Measurements from ENCODE around the gene ARHGEF25. TPM values are rescaled to one million over a fixed set of nuclear protein-coding genes. Genes with fewer than 3 reads are reported as not detected.
"Not testable (repeated sequence)": the region's sequence is repeated elsewhere in the genome, so short reads cannot be mapped to it uniquely, and the experiment has no call there.

Gene ARHGEF25
- total RNA-seq, 4 donors from 2014 or later, result 116 to 140 (median 128) TPM

DNA sequence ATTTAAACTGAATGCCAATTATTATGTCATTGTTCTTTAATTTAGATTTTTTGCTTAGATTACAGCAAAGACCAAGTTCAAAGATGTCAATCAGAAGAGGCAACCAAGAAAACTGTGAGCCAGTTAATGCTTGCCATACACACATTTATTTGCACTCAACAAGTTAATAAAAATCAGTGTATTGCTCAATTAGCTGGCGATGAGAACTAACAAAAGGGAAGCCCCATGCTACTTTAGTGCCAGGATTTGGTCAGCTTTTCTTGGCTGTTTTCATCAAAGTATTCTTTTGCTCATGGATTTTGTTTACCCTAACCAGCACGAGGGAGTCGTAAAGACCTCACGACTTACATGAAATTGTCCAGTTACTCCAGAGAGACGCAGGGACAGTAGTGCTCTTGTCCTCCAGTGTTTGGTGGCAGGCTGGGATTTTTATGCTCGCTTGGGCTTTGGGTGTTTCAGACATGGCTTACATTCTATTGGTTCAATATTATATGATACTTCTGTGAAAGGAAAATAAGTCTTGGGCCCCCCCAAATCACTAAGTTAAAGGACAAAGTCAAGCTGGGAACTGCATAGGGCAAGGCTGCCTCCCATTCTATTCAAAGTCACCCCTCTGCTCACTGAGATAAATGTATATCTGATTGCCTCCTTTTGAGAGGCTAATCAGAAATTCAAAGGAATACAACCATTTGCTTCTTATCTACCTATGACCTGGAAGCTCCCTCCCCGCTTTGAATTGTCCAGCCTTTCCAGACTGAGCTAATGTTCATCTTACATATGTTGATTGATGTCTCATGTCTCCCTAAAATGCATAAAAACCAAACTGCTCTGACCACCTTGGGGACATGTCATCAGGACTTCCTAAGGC is 29.2 kb downstream of the ARHGEF25 start:
- TF ChIP-seq, protein P1, sequence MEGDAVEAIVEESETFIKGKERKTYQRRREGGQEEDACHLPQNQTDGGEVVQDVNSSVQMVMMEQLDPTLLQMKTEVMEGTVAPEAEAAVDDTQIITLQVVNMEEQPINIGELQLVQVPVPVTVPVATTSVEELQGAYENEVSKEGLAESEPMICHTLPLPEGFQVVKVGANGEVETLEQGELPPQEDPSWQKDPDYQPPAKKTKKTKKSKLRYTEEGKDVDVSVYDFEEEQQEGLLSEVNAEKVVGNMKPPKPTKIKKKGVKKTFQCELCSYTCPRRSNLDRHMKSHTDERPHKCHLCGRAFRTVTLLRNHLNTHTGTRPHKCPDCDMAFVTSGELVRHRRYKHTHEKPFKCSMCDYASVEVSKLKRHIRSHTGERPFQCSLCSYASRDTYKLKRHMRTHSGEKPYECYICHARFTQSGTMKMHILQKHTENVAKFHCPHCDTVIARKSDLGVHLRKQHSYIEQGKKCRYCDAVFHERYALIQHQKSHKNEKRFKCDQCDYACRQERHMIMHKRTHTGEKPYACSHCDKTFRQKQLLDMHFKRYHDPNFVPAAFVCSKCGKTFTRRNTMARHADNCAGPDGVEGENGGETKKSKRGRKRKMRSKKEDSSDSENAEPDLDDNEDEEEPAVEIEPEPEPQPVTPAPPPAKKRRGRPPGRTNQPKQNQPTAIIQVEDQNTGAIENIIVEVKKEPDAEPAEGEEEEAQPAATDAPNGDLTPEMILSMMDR (IDR thresholded peaks at IDR 0.05), result no peak
- TF ChIP-seq POLR2AphosphoS5 (IDR thresholded peaks at IDR 0.05), result no peak
- TF ChIP-seq EP300 (IDR thresholded peaks at IDR 0.05), result no peak
- no peak for TF ChIP-seq POLR2A (IDR thresholded peaks at IDR 0.05)
- H3K27ac ChIP-seq, result no peak overlapping the region
- no peaks in the 10 kb centered on the region for H3K36me3 ChIP-seq
- no peak overlapping the region for H3K4me3 ChIP-seq
- no peaks in the 10 kb centered on the region for H3K4me1 ChIP-seq
- ATAC-seq, result no peak
- 41 to 62% methylated on average over 6 of the region's 7 CpGs for WGBS, 2 donors (ENCODE audit: low coverage in 1 of 2)
- peaks cover 75% of the 10 kb centered on the region for H3K27me3 ChIP-seq
- H3K9me3 ChIP-seq, result no peaks in the 10 kb centered on the region

DNA sequence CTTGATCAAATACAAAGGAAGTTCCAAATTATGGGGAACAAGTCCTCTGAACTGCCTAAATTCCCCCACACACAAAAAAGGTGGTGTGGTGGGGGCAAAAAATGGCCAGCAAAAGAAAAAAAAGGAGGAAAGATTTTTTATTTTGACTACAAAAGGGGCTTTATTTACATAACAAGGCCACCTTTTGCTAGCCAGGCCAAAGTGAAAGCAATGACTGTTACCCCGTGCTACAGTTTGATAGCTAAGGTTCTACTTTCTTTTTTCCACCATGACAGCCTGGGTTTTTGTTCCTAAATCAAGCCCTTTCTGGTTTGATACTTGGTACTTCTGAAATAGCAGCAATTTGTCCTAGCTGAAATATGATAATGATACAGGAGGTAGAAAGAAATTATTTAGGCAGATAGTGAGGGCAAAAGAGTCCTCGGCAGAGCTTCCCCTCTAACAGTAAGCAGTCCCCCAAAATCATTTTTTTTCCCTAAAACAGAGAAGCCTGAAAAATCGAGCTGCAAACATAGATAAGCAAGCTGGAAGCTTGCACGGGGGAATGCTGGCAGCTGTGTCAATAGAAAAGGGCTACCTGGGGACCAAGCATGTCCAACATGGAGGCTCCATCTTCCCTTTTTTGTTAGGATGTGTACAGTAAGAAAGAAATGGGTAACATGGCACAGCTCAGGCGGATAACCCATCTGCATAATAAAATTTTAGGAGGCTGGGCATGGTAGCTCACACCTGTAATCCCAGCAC is 30.6 kb downstream of the ARHGEF25 start:
- Histone ChIP-seq H3K36me3 (no peaks in the 10 kb centered on the region), H3K9me3 (peaks cover 0 to 8% (median 0%) of the 10 kb centered on the region in 3 donors), H3K27ac (no peak overlapping the region), H3K4me1 (no peaks in the 10 kb centered on the region), H3K4me3 (no peak overlapping the region), H3K27me3 (peaks cover 63% of the 10 kb centered on the region)
- no peak for ATAC-seq
- TF ChIP-seq EP300 (IDR thresholded peaks at IDR 0.05) (no peak), POLR2A (IDR thresholded peaks at IDR 0.05) (no peak)
- 43 to 47% methylated on average over 5 of the region's 5 CpGs for WGBS, 2 donors (ENCODE audit: low coverage in 1 of 2)

DNA sequence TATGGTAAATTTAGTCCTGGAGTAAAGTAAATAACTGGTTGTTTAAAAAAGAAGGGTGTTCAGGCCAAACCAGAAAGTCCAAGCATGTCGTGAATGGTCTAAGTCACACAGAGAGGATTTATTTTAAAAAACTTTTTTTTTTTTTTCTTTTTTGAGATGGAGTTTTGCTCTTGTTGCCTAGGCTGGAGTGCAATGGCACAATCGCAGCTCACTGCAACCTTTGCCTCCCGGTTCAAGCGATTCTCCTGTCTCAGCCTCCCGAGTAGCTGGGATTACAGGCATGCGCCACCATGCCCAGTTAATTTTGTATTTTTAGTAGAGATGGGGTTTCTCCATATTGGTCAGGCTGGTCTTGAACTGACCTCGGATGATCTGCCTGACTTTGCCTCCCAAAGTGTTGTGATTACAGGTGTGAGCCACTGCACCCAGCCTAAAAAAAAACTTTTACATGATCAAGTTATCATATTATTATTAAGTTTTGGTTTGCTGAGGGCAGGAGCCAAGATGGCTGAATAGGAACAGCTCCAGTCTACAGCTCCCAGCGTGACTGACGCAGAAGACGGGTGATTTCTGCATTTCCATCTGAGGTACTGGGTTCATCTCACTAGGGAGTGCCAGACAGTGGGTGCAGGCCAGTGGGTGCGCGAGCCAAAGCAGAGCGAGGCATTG is 34.9 kb downstream of the ARHGEF25 start:
- H3K27me3 ChIP-seq, result peaks cover 30% of the 10 kb centered on the region
- WGBS, 2 donors (ENCODE audit: low coverage in 1 of 2), result 63 to 66% methylated on average over 7 to 10 of the region's 13 CpGs
- H3K36me3 ChIP-seq, H3K27ac ChIP-seq, H3K9me3 ChIP-seq, H3K4me1 ChIP-seq, H3K4me3 ChIP-seq, ATAC-seq: not testable (repeated sequence)

DNA sequence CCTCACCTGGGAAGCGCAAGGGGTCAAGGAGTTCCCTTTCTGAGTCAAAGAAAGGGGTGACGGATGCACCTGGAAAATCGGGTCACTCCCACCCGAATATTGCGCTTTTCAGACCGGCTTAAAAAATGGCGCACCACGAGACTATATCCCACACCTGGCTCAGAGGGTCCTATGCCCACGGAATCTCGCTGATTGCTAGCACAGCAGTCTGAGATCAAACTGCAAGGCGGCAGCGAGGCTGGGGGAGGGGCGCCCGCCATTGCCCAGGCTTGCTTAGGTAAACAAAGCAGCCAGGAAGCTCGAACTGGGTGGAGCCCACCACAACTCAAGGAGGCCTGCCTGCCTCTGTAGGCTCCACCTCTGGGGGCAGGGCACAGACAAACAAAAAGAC is 35.4 kb downstream of the ARHGEF25 start:
- H3K4me1 ChIP-seq, H3K36me3 ChIP-seq, H3K4me3 ChIP-seq, ATAC-seq, H3K9me3 ChIP-seq, H3K27ac ChIP-seq: not testable (repeated sequence)
- no CpG with 5 or more reads among the region's 15 CpGs for WGBS, 2 donors (ENCODE audit: low coverage in 1 of 2)
- H3K27me3 ChIP-seq, result peaks cover 24% of the 10 kb centered on the region

DNA sequence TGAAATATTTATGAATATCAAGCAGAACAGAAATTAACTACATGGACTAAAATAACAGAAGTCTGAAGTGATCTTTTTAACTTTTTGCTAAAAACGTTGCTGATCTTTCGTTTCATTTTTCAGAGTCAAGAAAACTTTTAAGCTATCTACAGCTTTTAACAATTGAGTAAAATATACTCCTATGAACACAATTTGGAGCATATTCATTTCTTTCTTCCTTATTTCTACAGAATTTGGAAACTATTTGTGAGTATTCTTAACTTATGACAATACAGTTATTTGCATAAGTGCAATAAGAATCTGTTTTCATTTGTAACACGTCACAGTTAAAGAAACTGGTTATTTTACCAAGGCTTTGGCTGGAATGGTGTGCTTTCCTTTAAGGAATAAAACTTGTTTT is 42.8 kb downstream of the ARHGEF25 start:
- no peaks in the 10 kb centered on the region for H3K27me3 ChIP-seq
- no peak for ATAC-seq
- H3K9me3 ChIP-seq, result no peaks in the 10 kb centered on the region
- no peak overlapping the region for H3K4me3 ChIP-seq
- peaks cover 0 to 8% (median 0%) of the 10 kb centered on the region in 3 donors for H3K4me1 ChIP-seq
- H3K27ac ChIP-seq, result no peak overlapping the region
- H3K36me3 ChIP-seq, result no peaks in the 10 kb centered on the region
- TF ChIP-seq POLR2A (IDR thresholded peaks at IDR 0.05), result no peak
- TF ChIP-seq EP300 (IDR thresholded peaks at IDR 0.05), result no peak
- no peak for TF ChIP-seq POLR2AphosphoS5 (IDR thresholded peaks at IDR 0.05)
- TF ChIP-seq, protein P1 (IDR thresholded peaks at IDR 0.05), result no peak
- 56 to 72% methylated on average over 3 of the region's 3 CpGs for WGBS, 2 donors (ENCODE audit: low coverage in 1 of 2)

DNA sequence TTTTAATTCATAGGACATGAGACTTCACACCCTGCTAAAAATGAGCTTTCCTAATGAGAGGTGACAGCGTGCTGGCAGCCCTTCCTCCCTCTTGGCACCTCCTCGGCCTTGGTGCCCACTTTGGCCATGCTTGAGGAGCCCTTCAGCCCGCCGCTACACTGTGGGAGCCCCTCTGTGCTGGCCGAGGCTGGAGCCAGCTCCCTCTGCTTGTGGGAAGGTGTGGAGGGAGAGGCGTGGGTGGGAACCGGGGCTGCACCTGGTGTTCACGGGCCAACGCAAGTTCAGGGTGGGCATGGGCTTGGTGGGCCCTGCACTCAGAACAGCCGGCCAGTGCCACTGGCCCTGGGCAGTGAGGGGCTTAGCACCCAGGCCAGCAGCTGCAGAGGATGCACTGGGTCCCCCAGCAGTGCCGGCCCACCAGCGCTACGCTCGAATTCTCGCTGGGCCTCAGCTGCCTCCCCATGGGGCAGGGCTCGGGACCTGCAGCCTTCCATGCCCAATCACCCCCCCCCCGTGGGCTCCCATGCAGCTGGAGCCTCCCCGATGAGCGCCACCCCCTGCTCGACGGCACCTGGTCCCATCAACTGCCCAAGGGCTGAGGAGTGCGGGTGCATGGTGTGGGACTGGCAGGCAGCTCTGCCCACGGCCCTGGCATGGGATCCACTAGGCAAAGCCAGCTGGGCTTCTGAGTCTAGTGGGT is 44.5 kb downstream of the ARHGEF25 start:
- H3K27me3 ChIP-seq, result no peaks in the 10 kb centered on the region
- no peaks in the 10 kb centered on the region for H3K9me3 ChIP-seq
- H3K27ac ChIP-seq, result no peak overlapping the region
- H3K36me3 ChIP-seq, result no peaks in the 10 kb centered on the region
- H3K4me1 ChIP-seq, result peaks cover 0 to 8% (median 0%) of the 10 kb centered on the region in 3 donors
- TF ChIP-seq POLR2A (IDR thresholded peaks at IDR 0.05) (no peak), POLR2AphosphoS5 (IDR thresholded peaks at IDR 0.05) (no peak), EP300 (IDR thresholded peaks at IDR 0.05) (no peak)
- TF ChIP-seq, protein P1 (IDR thresholded peaks at IDR 0.05), result no peak
- no peak for ATAC-seq
- H3K4me3 ChIP-seq, result no peak overlapping the region
- WGBS, 2 donors (ENCODE audit: low coverage in 1 of 2), result 33 to 67% methylated on average over 1 to 2 of the region's 23 CpGs

DNA sequence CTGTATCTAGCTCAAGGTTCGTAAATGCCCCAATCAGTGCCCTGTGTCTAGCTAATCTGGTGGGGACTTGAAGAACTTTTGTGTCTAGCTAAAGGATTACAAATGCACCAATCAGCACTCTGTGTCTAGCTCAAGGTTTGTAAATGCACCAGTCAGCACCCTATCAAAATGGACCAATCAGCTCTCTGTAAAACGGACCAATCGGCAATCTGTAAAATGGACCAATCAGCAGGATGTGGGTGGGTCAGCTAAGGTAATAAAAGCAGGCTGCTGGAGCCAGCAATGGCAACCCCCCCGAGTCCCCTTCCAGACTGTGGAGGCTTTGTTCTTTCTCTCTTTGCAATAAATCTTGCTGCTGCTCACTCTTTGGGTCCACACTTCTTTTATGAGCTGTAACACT is 45.2 kb downstream of the ARHGEF25 start:
- not testable (repeated sequence) for H3K27me3 ChIP-seq, H3K36me3 ChIP-seq, H3K4me3 ChIP-seq, H3K27ac ChIP-seq, H3K4me1 ChIP-seq, ATAC-seq, H3K9me3 ChIP-seq
- WGBS, 2 donors (ENCODE audit: low coverage in 1 of 2), result 74 to 90% methylated on average over 3 of the region's 4 CpGs
